Adrenal gland (tissue), 12 donors: ENCODE measurements around the gene IST1. TPM values are rescaled to one million over a fixed set of nuclear protein-coding genes. Genes with fewer than 3 reads are reported as not detected.

ENCODE experiments used
- DNase-seq, 7 donors: peaks; one replicate each; pipeline ENCODE4 v3.0.0-alpha.2; 2019 to 2020
- H3K27ac ChIP-seq, 5 donors: fragments of 200-600 bp; sonication (generic) in 4 of 5; 1 replicate in 3 of 5; 2 replicates in 2 of 5; pipeline versions ENCODE4 v1.5.1 to v1.8.0; 2016 to 2020; ENCODE audit warnings: mild to moderate bottlenecking in 1 of 5
- H3K27me3 ChIP-seq: fragments of 200-600 bp; 2 replicates; pipeline ENCODE4 v1.8.0; 2021
- H3K36me3 ChIP-seq, 2 donors: fragments of 200-600 bp; replicated peaks in 1 of 2; 1 replicate in 1 of 2; 2 replicates in 1 of 2; pipeline versions ENCODE4 v1.5.1 to v1.8.0; 2018 to 2022
- H3K4me1 ChIP-seq, 2 donors: fragments of 200-600 bp; replicated peaks in 1 of 2; 1 replicate in 1 of 2; 2 replicates in 1 of 2; pipeline versions ENCODE4 v1.5.1 to v1.8.0; 2018 to 2021
- H3K4me3 ChIP-seq, 4 donors: fragments of 200-600 bp; sonication (generic) in 3 of 4; one replicate each; pipeline ENCODE4 v1.5.1; 2016 to 2018
- H3K9me3 ChIP-seq, 3 donors: fragments of 200-600 bp; sonication (generic) in 1 of 3; replicated peaks in 1 of 3; 1 replicate in 2 of 3; 2 replicates in 1 of 3; pipeline versions ENCODE4 v1.5.1 to v1.8.0; 2016 to 2021
- CTCF ChIP-seq, 6 experiments: fragments of 450-650 bp in 4 of 6; fragments of 200-600 bp in 2 of 6; sonication (generic) in 1 of 6; IDR thresholded peaks; 1 replicate in 5 of 6; 2 replicates in 1 of 6; pipeline versions ENCODE4 v1.5.1 to v1.8.0; 2016 to 2021; ENCODE audit warnings: antibody characterized with exemption in 6 of 6, mild to moderate bottlenecking in 2 of 6, moderate library complexity in 1 of 6
- POLR2A ChIP-seq, 2 donors: fragments of 450-650 bp; IDR thresholded peaks; one replicate each; pipeline ENCODE4 v1.6.1; 2017; ENCODE audit warnings: antibody characterized with exemption in 2 of 2, mild to moderate bottlenecking in 2 of 2, moderate library complexity in 1 of 2
- WGBS, 4 donors: extraction: QIAGEN DNeasy Blood & Tissue Kit in 2 of 4; methylation state at CpG; one replicate each; pipeline versions ENCODE4 v1.1.5 to v1.1.7; 2013 to 2017; 5-methylcytosine and 5-hydroxymethylcytosine counted together
- intact Hi-C, 2 donors: fragments of 100-400 bp; cut with DNase I; formaldehyde crosslinking; loops; one replicate each; pipeline versions ENCODE4 v1.14.1 to v1.15.0; 2022 to 2023
- polyA plus RNA-seq, 3 donors: library from polyadenylated mRNA; stranded (reverse); fragments of 200-250 nt in 2 of 3; fragments of 350-450 nt in 1 of 3; fragmentation: Illumina TruSeq in 1 of 3; extraction: RNeasy Lipid Tissue Mini Kit (QIAGEN cat#74804) in 1 of 3; gene quantifications; one replicate each; pipeline ENCODE4 v1.2.3, GENCODE V29; 2013 to 2014
- total RNA-seq, 9 donors: library from RNA; depleted of rRNA in 4 of 9; stranded (reverse); fragments of >200 nt in 4 of 9; fragments of 120-200 nt in 1 of 9; fragmentation: NEBNext Ultra II Directional in 1 of 9; extraction: Animal tissue kit (Norgen Biotek cat#: 25700) in 1 of 9; gene quantifications; one replicate each; pipeline versions ENCODE4 v1.1.0 to v1.2.4, GENCODE V29; 2013 to 2023
- donor health status: healthy with polysubstance abuse.
- donor health status: Bipolar disorder and iron deficiency.
- donor health status: DM: yes; HTN: yes; CAD: no.
- donor health status: DM: no; HTN: no; CAD: no.
- donor health status: DM: no; HTN: no; CAD: no.
- donor health status: DM: yes; HTN: yes; CAD: no.

The IST1 gene
- total and polyA plus RNA-seq, 12 donors, result 125 to 213 (median 191) TPM

DNA sequence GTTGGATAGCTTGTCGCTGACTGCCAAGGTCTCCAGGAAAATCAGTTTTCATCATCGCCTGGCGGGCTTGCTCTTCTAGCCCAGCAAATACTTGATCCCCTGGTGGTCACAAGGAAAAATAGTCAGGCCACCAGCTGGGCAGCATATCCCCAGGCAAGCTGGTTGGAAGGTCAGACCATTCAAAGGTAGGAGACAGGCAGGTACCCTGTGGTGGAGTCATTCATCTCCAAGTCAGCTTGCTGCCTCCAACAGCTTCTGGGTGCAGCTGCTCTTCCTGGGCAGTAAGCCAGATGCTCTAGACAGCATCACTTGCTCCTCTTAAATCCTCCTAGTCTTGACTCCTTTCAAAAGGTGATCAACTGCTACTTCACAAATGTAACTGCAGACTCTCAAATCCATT is 27.4 kb upstream of the IST1 start:
- Histone ChIP-seq H3K4me3 (no peak overlapping the region), H3K27ac (no peak overlapping the region), H3K9me3 (no peaks in the 10 kb centered on the region), H3K4me1 (no peaks in the 10 kb centered on the region), H3K27me3 (no peaks in the 10 kb centered on the region), H3K36me3 (peaks cover 0 to 25% of the 10 kb centered on the region in 2 donors)
- intact Hi-C loops, result no loop called here
- TF ChIP-seq POLR2A (IDR thresholded peaks at IDR 0.05) (no peak), CTCF (IDR thresholded peaks at IDR 0.05) (no peak)
- 89 to 100% (median 93%) methylated on average over 3 of the region's 3 CpGs for WGBS, 4 donors
- DNase-seq, result peak in 1 of 7 donors; percentile 21

- no peaks in the 10 kb centered on the region for H3K27me3 ChIP-seq
- peak in 1 of 7 donors; percentile 27 for DNase-seq
- no peak overlapping the region for H3K4me3 ChIP-seq
- no peaks in the 10 kb centered on the region for H3K9me3 ChIP-seq
- H3K36me3 ChIP-seq, result peaks cover 0 to 17% of the 10 kb centered on the region in 2 donors
- intact Hi-C loops, result no loop called here
- no peak overlapping the region for H3K27ac ChIP-seq
- no peaks in the 10 kb centered on the region for H3K4me1 ChIP-seq
- no peak for TF ChIP-seq POLR2A (IDR thresholded peaks at IDR 0.05)
- no peak for TF ChIP-seq CTCF (IDR thresholded peaks at IDR 0.05)
- 71 to 100% (median 93%) methylated on average over 1 of the region's 1 CpG for WGBS, 4 donors
These were observed 26.2 kb upstream of the IST1 start for GRCh38 chr16:71869089-71869488.

DNA sequence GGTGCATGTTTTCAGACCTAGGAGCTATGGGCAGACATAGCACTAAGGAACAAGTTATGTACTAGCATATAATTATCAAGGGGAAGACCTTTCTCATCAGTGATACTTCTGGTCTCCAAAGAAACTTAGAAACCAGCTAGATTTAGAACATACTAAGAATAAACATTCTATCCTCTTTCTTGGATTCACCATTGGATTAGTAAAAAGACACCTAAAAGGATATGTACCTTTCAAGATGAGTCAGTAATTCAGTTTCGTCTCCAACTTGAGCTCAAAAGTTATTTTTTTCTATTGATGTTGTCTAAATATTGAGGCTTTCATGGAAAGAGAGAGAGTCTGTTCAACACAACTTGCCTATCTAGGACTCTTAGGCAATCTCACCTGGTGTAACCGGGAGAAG is 24.5 kb upstream of the IST1 start:
- Histone ChIP-seq H3K36me3 (peaks cover 0 to 13% of the 10 kb centered on the region in 2 donors), H3K27ac (no peak overlapping the region), H3K4me3 (no peak overlapping the region), H3K9me3 (no peaks in the 10 kb centered on the region), H3K4me1 (no peaks in the 10 kb centered on the region), H3K27me3 (no peaks in the 10 kb centered on the region)
- intact Hi-C loops, result no loop called here
- WGBS, 4 donors, result 92 to 97% (median 94%) methylated on average over 2 of the region's 2 CpGs
- DNase-seq, result no peak
- no peak for TF ChIP-seq POLR2A (IDR thresholded peaks at IDR 0.05)

DNA sequence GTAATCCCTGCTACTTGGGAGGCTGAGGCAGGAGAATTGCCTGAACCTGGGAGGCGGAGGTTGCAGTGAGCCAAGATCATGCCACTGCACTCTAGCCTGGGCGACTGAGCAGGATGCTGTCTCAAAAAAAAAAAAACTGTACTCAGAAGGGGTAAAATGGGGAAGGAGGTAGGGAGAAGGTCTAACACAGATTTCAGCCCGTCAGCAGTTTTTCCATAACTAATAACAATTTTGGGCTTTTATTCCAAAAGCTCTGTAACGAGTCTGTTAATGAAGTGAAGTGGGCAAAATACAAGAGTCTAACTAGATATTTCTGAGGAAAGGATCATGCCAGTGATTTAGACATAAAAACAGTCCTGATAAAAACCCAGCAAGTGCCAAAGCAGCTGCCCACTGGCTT is 22.1 kb upstream of the IST1 start:
- DNase-seq, result no peak
- intact Hi-C loops, result no loop called here
- Histone ChIP-seq H3K27me3 (no peaks in the 10 kb centered on the region), H3K27ac (no peak overlapping the region), H3K4me3 (no peak overlapping the region), H3K4me1 (no peaks in the 10 kb centered on the region), H3K36me3 (peaks cover 0 to 18% of the 10 kb centered on the region in 2 donors), H3K9me3 (no peaks in the 10 kb centered on the region)
- TF ChIP-seq POLR2A (IDR thresholded peaks at IDR 0.05) (no peak), CTCF (IDR thresholded peaks at IDR 0.05) (no peak)
- WGBS, 4 donors, result 86 to 89% (median 88%) methylated on average over 4 of the region's 4 CpGs

- no peak overlapping the region for H3K27ac ChIP-seq
- intact Hi-C loops, result loop anchor here in 1 of 2 donors (5.0 kb wide), 1 partner anchor 83 kb away; no protein-coding TSS in a partner anchor
- no peaks in the 10 kb centered on the region for H3K9me3 ChIP-seq
- peaks cover 3 to 14% of the 10 kb centered on the region in 2 donors for H3K4me1 ChIP-seq
- H3K4me3 ChIP-seq, result no peak overlapping the region
- H3K27me3 ChIP-seq, result no peaks in the 10 kb centered on the region
- H3K36me3 ChIP-seq, result peaks cover 0 to 33% of the 10 kb centered on the region in 2 donors
- 64 to 78% (median 69%) methylated on average over 4 of the region's 4 CpGs for WGBS, 4 donors
- no peak for TF ChIP-seq CTCF (IDR thresholded peaks at IDR 0.05)
- no peak for TF ChIP-seq POLR2A (IDR thresholded peaks at IDR 0.05)
- DNase-seq, result peak in 1 of 7 donors; percentile 1
These were observed 16.4 kb upstream of the IST1 start for GRCh38 chr16:71878911-71879310.
